DMS79 treated with DMSO at 0.1 percent for 48 hours (cell line): ENCODE results near the gene PNMA8A.

Experiments used
- DNase-seq: peaks from one replicate; lab custom pipeline; 2025; lab: John Stamatoyannopoulos, UW

The PNMA8A gene

GRCh38 chr19:46491975-46492682 is 20.8 kb upstream of the PNMA8A start:
- no peak for DNase-seq

- DNase-seq: no peak
Observed at GRCh38 chr19:46490774-46491173, 19.4 kb upstream of the PNMA8A start.

GRCh38 chr19:46489445-46490272 is 18.3 kb upstream of the PNMA8A start:
- DNase-seq: peak; percentile 17

GRCh38 chr19:46488551-46488950 is 17.2 kb upstream of the PNMA8A start:
- no peak for DNase-seq

GRCh38 chr19:46487802-46488445 is 16.6 kb upstream of the PNMA8A start:
- peak; percentile 42 for DNase-seq

- DNase-seq: no peak
Observed at GRCh38 chr19:46487178-46487801, 15.9 kb upstream of the PNMA8A start.

- no peak for DNase-seq
Observed at GRCh38 chr19:46486358-46486757, 15.0 kb upstream of the PNMA8A start.

GRCh38 chr19:46484656-46485055 is 13.3 kb upstream of the PNMA8A start:
- no peak for DNase-seq

- no peak for DNase-seq
Observed at GRCh38 chr19:46482631-46483030, 11.3 kb upstream of the PNMA8A start.

- DNase-seq: no peak
Observed at GRCh38 chr19:46481947-46482346, 10.6 kb upstream of the PNMA8A start.

GRCh38 chr19:46481223-46481848 is 10.0 kb upstream of the PNMA8A start:
- DNase-seq: no peak

- DNase-seq: no peak
Observed at GRCh38 chr19:46480415-46480814, 9.1 kb upstream of the PNMA8A start.

GRCh38 chr19:46478356-46478986 is 7.1 kb upstream of the PNMA8A start:
- DNase-seq: peak; percentile 31

GRCh38 chr19:46475986-46476385 is 4.6 kb upstream of the PNMA8A start:
- DNase-seq: no peak

- no peak for DNase-seq
Observed at GRCh38 chr19:46474211-46474610, 2.8 kb upstream of the PNMA8A start.

- no peak for DNase-seq
Observed at GRCh38 chr19:46472592-46472991, 1.2 kb upstream of the PNMA8A start.

GRCh38 chr19:46471811-46472543 is 614 bp upstream of the PNMA8A start:
- no peak for DNase-seq

GRCh38 chr19:46470376-46470775 is 987 bp downstream of the PNMA8A start:
- DNase-seq: no peak

GRCh38 chr19:46469541-46470185 is 1.7 kb downstream of the PNMA8A start:
- DNase-seq: no peak

- peak; percentile 59 for DNase-seq
Observed at GRCh38 chr19:46466536-46467196, 4.7 kb downstream of the PNMA8A start.
